HG03378 (cell line): ENCODE measurements around the gene PYROXD2.

ENCODE experiments used
- ATAC-seq: cut with Tn5 transposase; IDR thresholded peaks from one replicate; pipeline ENCODE4 v1.9.1; 2021; ENCODE audit warnings: mild to moderate bottlenecking, moderate library complexity; ENCODE audit not compliant: unreplicated experiment

Gene PYROXD2

GRCh38 chr10:98340261-98340939 lies 74.6 kb downstream of the PYROXD2 start:
- ATAC-seq = peak; percentile 34

GRCh38 chr10:98339799-98340198 lies 75.2 kb downstream of the PYROXD2 start:
- peak; percentile 90 for ATAC-seq

- no peak for ATAC-seq
These were observed 76.1 kb downstream of the PYROXD2 start for GRCh38 chr10:98338896-98339295.

GRCh38 chr10:98338318-98338717 lies 76.7 kb downstream of the PYROXD2 start:
- ATAC-seq = no peak

DNA sequence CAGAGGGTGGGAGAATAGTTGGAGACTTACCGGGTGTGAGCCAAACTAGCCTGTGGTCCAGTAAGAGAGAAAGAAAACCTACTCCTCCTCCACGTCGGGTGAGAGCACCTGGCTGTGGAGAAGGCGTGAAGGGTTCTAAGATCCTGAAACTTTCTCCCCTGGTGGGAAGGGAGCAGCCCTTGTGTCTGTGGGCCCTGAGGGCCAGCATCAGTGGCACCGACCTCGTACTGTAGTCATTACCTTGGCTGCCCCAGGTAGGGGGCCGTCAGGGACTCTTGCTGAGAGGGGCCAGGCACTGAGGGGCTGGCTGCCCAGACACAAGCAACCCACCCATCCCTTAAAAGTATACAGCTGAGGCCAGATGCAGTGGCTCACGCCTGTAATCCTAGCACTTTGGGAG lies 77.5 kb downstream of the PYROXD2 start:
- ATAC-seq = no peak
